Keratinocyte (primary cell): Measurements from ENCODE around the gene PTPRR. TPM values are rescaled to one million over a fixed set of nuclear protein-coding genes. Genes with fewer than 3 reads are reported as not detected.

Experiments
- DNase-seq: peaks from one replicate; pipeline ENCODE4 v3.0.0-alpha.2; 2011; ENCODE audit warnings: low read depth, missing footprints, low spot score
- FAIRE-seq: peaks from 2 replicates; lab custom pipeline; 2011; peaks lifted over from hg19 to GRCh38; lab: Jason Lieb, UNC
- H2AFZ ChIP-seq: 2 replicates; pipeline ENCODE4 v1.6.0; 2012; ENCODE audit warnings: low read length, control low read depth, inconsistent platforms; ENCODE audit not compliant: control insufficient read depth
- H3K27ac ChIP-seq: 2 replicates; pipeline ENCODE4 v1.5.1; 2011; ENCODE audit warnings: low read length; ENCODE audit not compliant: control insufficient read depth, insufficient read depth
- H3K27me3 ChIP-seq: 3 replicates; pipeline ENCODE4 v1.6.0; 2011; ENCODE audit warnings: low read length; ENCODE audit not compliant: control insufficient read depth, insufficient read depth; ENCODE audit errors: extremely low read depth
- H3K36me3 ChIP-seq, 2 experiments: 2 replicates in 1 of 2; 3 replicates in 1 of 2; pipeline ENCODE4 v1.5.1; 2011; ENCODE audit warnings: low read length in 2 of 2, mild to moderate bottlenecking in 1 of 2; ENCODE audit not compliant: control insufficient read depth in 2 of 2, insufficient read depth in 2 of 2; ENCODE audit errors: extremely low read depth in 1 of 2
- H3K4me1 ChIP-seq: 3 replicates; pipeline ENCODE4 v1.5.1; 2011; ENCODE audit warnings: low read length; ENCODE audit not compliant: control insufficient read depth, insufficient read depth; ENCODE audit errors: extremely low read depth
- H3K4me2 ChIP-seq: 3 replicates; pipeline ENCODE4 v1.6.0; 2011; ENCODE audit warnings: low read depth, low read length; ENCODE audit not compliant: control insufficient read depth, insufficient read depth; ENCODE audit errors: extremely low read depth
- H3K4me3 ChIP-seq, 3 experiments: fragments of 200-600 bp in 1 of 3; sonication (generic) in 1 of 3; 2 replicates in 2 of 3; 3 replicates in 1 of 3; pipeline ENCODE4 v1.5.1; 2011 to 2016; ENCODE audit warnings: low read length in 3 of 3, mild to moderate bottlenecking in 3 of 3, control low read depth in 2 of 3, inconsistent platforms in 1 of 3, low read depth in 1 of 3, mixed read lengths in 1 of 3, mixed run types in 1 of 3, moderate library complexity in 1 of 3; ENCODE audit not compliant: control insufficient read depth in 2 of 3, insufficient read depth in 2 of 3; ENCODE audit errors: extremely low read depth in 1 of 3
- H3K79me2 ChIP-seq: 2 replicates; pipeline ENCODE4 v1.6.0; 2012; ENCODE audit warnings: low read length; ENCODE audit not compliant: control insufficient read depth, insufficient read depth
- H3K9ac ChIP-seq: 3 replicates; pipeline ENCODE4 v1.6.0; 2011; ENCODE audit warnings: low read length; ENCODE audit not compliant: control insufficient read depth, insufficient read depth; ENCODE audit errors: extremely low read depth
- H3K9me1 ChIP-seq: 3 replicates; pipeline ENCODE4 v1.6.0; 2011; ENCODE audit warnings: low read length; ENCODE audit not compliant: control insufficient read depth, insufficient read depth; ENCODE audit errors: extremely low read depth
- H3K9me3 ChIP-seq: 2 replicates; pipeline ENCODE4 v1.5.1; 2012; ENCODE audit warnings: low read depth, low read length; ENCODE audit not compliant: control insufficient read depth
- H4K20me1 ChIP-seq: 3 replicates; pipeline ENCODE4 v1.6.0; 2011; ENCODE audit warnings: low read length; ENCODE audit not compliant: control insufficient read depth, insufficient read depth; ENCODE audit errors: extremely low read depth
- CTCF ChIP-seq, 3 experiments: IDR thresholded peaks in 1 of 3; conservative IDR thresholded peaks in 1 of 3; optimal IDR thresholded peaks in 1 of 3; 2 replicates in 2 of 3; 3 replicates in 1 of 3; pipeline versions ENCODE3 to v1.5.1; 2011; ENCODE audit warnings: low read length in 3 of 3, mild to moderate bottlenecking in 3 of 3, moderate library complexity in 2 of 3, control low read depth in 1 of 3, inconsistent platforms in 1 of 3; ENCODE audit not compliant: insufficient read depth in 2 of 3; ENCODE audit errors: extremely low read depth in 1 of 3
- EZH2 ChIP-seq: IDR thresholded peaks from one replicate; pipeline ENCODE4 v1.6.1; 2012; ENCODE audit warnings: inconsistent platforms, mild to moderate bottlenecking, low read length, moderate library complexity
- dilution Hi-C: fragments of 300-500 bp; cut with MboI; formaldehyde crosslinking; loops from one replicate; pipeline ENCODE4 v1.7.0; 2020; ENCODE audit warnings: low sequenced_read_pairs; ENCODE audit not compliant: extremely low pct_ligation_motif_present
- polyA plus RNA-seq, 5 experiments: library from polyadenylated mRNA; depleted of rRNA in 3 of 5; stranded (reverse) in 3 of 5; stranded (forward) in 1 of 5; unstranded in 1 of 5; fragments of >200 nt; gene quantifications; 1 replicate in 1 of 5; 2 replicates in 3 of 5; 3 replicates in 1 of 5; pipeline versions ENCODE4 v1.2.1 to v1.2.3, GENCODE V29; 2011 to 2012; ENCODE audit warnings: missing spikeins in 2 of 5, low read depth in 1 of 5, low replicate concordance in 1 of 5

Gene PTPRR
- polyA plus RNA-seq, 1 donor (not counting 4 experiments of a cell fraction or from before 2014, with no cell fraction given): 3.1 TPM

- no peaks in the 10 kb centered on the region for H3K27me3 ChIP-seq
- H4K20me1 ChIP-seq: no peaks in the 10 kb centered on the region
- H3K9me3 ChIP-seq: no peaks in the 10 kb centered on the region
- H3K36me3 ChIP-seq: no peaks in the 10 kb centered on the region
- DNase-seq: no peak
- H3K4me3 ChIP-seq: no peak overlapping the region
- dilution Hi-C loops: no loop called here
- no peak overlapping the region for H3K9ac ChIP-seq
- TF ChIP-seq CTCF (optimal IDR thresholded peaks at IDR 0.05 in 1 of 3, IDR thresholded peaks at IDR 0.05 in 1 of 3, conservative IDR thresholded peaks at IDR 0.05 in 1 of 3; ENCODE audit: extremely low read depth in 1 of 3, insufficient read depth in 2 of 3, low read length in 3 of 3): no peak
- TF ChIP-seq EZH2: no peak
- H3K4me2 ChIP-seq: no peak overlapping the region
- H3K4me1 ChIP-seq: no peaks in the 10 kb centered on the region
- H2AFZ ChIP-seq: no peak overlapping the region
- H3K9me1 ChIP-seq: no peaks in the 10 kb centered on the region
- H3K79me2 ChIP-seq: no peaks in the 10 kb centered on the region
- no peak overlapping the region for H3K27ac ChIP-seq
- no peak for FAIRE-seq
These were observed 233.6 kb downstream of the PTPRR start for GRCh38 chr12:70686907-70687306.

GRCh38 chr12:70686299-70686698, 234.2 kb downstream of the PTPRR start:
- Histone ChIP-seq H3K9me1 (no peaks in the 10 kb centered on the region), H4K20me1 (no peaks in the 10 kb centered on the region), H3K9ac (no peak overlapping the region), H3K27ac (no peak overlapping the region), H3K4me3 (no peak overlapping the region), H3K9me3 (no peaks in the 10 kb centered on the region), H2AFZ (no peak overlapping the region), H3K27me3 (no peaks in the 10 kb centered on the region), H3K36me3 (no peaks in the 10 kb centered on the region), H3K4me2 (no peak overlapping the region), H3K79me2 (no peaks in the 10 kb centered on the region), H3K4me1 (no peaks in the 10 kb centered on the region)
- FAIRE-seq (no peak), DNase-seq (no peak)
- dilution Hi-C loops: no loop called here
- TF ChIP-seq EZH2 (no peak), CTCF (optimal IDR thresholded peaks at IDR 0.05 in 1 of 3, IDR thresholded peaks at IDR 0.05 in 1 of 3, conservative IDR thresholded peaks at IDR 0.05 in 1 of 3; ENCODE audit: extremely low read depth in 1 of 3, insufficient read depth in 2 of 3, low read length in 3 of 3) (no peak)
